Duodenal mucosa (tissue), 2 donors: ENCODE results near the gene RTP5.

Experiments
- H3K27ac ChIP-seq: one replicate; pipeline ENCODE4 v1.7.0; 2013; ENCODE audit warnings: low read depth, low read length
- H3K27me3 ChIP-seq, 2 donors: one replicate each; pipeline ENCODE4 v1.7.0; 2013; ENCODE audit warnings: low read length in 2 of 2, control low read depth in 1 of 2; ENCODE audit not compliant: insufficient read depth in 2 of 2, control insufficient read depth in 1 of 2
- H3K36me3 ChIP-seq, 2 donors: one replicate each; pipeline ENCODE4 v1.7.0; 2013; ENCODE audit warnings: low read length in 2 of 2, control low read depth in 1 of 2; ENCODE audit not compliant: insufficient read depth in 2 of 2, control insufficient read depth in 1 of 2
- H3K4me1 ChIP-seq, 2 donors: one replicate each; pipeline ENCODE4 v1.7.0; 2013; ENCODE audit warnings: low read length in 2 of 2, control low read depth in 1 of 2; ENCODE audit not compliant: insufficient read depth in 2 of 2, control insufficient read depth in 1 of 2
- H3K4me3 ChIP-seq, 2 donors: one replicate each; pipeline ENCODE4 v1.7.0; 2013; ENCODE audit warnings: low read length in 2 of 2, low read depth in 1 of 2
- H3K9ac ChIP-seq, 2 donors: one replicate each; pipeline ENCODE4 v1.7.0; 2013; ENCODE audit warnings: low read length in 2 of 2, low read depth in 1 of 2
- H3K9me3 ChIP-seq, 2 donors: one replicate each; pipeline ENCODE4 v1.7.0; 2013; ENCODE audit warnings: low read length in 2 of 2, control low read depth in 1 of 2; ENCODE audit not compliant: control insufficient read depth in 1 of 2

The RTP5 gene

DNA sequence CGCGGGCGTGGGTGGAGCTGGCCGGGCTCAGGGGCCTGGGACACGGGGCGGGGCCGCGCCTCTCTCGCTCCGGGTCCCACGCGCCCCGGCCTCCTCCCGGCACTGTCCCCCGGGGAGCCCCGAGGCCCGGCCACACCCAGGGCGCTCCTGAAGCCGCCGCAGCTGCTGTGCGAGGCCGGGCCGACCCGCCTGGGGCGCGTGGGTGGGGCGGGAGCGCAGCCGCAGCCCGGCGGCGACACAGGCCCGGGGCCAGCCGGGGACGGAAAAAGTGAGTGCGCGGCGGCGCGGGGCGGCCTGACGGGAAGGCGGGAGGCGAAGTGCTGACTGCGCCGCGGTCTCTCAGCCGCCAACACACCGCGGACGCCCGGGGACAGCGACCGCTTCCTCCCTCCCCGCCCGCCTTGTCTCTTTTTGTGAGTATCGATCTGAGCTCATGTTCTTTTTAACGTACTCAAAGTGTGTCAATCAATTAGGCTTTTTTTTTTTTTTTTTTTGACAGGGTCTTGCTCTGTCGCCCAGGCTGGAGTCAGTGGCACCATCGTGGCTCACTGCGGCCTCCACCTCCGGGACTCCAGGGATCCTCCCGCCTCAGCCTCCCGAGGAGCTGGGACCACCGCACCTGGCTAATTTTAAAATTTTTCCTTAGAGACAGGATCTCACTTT lies 25.3 kb upstream of the RTP5 start:
- Histone ChIP-seq H3K27ac (peak overlapping the region; percentile 10), H3K4me1 (peaks cover 9 to 18% of the 10 kb centered on the region in 2 donors), H3K36me3 (no peaks in the 10 kb centered on the region), H3K9ac (no peak overlapping the region), H3K9me3 (no peaks in the 10 kb centered on the region), H3K27me3 (no peaks in the 10 kb centered on the region), H3K4me3 (peak overlapping the region; percentile 35 to 48)

DNA sequence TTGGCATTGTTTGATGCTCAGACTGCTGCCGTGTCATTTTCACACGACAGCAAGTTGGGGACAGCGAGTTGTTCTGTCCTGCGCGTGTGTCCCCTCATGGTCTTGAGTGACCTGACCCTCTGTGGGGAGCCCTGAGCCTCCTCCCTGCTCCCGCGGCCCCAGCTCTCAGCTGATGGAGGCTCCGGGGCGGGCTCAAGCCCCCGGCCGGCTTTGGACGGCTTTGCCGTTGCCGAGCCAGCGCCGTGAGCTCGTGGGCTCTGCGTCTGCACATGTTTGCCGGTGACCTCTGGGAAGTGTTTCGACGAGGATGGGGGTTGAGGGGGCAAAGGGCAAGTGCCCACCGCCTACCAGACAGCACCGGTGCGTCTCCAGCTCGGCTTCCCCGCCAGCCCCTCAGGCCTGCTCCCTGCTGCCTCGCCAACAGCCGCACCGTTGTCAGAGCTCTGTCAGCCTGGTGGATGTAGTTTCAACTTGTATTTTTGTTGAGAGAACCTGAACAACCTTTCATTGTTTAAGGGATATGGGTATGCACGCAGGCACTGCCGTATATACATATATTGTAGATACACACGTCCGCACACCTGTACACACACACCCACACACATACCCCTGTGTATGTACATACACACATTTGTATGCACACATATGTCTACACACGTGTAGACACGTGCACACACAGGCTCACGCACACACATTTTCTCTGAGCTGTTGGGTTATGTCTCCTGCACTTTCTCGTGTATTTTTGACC lies 24.5 kb upstream of the RTP5 start:
- peak overlapping the region in 1 of 2 donors; percentile 35 for H3K4me3 ChIP-seq
- no peak overlapping the region for H3K27ac ChIP-seq
- no peaks in the 10 kb centered on the region for H3K27me3 ChIP-seq
- H3K9ac ChIP-seq: no peak overlapping the region
- no peaks in the 10 kb centered on the region for H3K36me3 ChIP-seq
- no peaks in the 10 kb centered on the region for H3K9me3 ChIP-seq
- H3K4me1 ChIP-seq: peaks cover 9 to 18% of the 10 kb centered on the region in 2 donors

DNA sequence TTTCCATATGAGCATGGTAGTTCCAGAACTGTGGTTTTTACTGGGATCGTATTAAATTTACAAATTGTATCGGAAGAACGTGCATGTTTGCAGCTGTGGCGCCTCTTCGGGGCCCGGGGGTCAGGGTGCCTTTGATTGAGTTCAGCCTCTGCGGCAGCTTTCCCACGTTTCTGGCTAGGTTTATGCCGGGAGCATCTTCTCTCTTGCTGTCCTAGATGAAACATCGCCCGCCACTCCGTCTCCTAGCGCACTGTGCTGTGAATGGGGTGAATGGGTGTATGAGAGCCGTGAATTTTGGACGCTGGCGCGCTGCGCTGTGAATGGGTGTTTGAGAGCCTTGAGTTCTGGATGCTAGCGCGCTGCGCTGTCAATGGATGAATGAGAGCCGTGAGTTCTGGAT lies 23.1 kb upstream of the RTP5 start:
- Histone ChIP-seq H3K9ac (no peak overlapping the region), H3K9me3 (no peaks in the 10 kb centered on the region), H3K4me3 (no peak overlapping the region), H3K27me3 (no peaks in the 10 kb centered on the region), H3K36me3 (no peaks in the 10 kb centered on the region), H3K4me1 (peaks cover 9 to 18% of the 10 kb centered on the region in 2 donors), H3K27ac (no peak overlapping the region)

DNA sequence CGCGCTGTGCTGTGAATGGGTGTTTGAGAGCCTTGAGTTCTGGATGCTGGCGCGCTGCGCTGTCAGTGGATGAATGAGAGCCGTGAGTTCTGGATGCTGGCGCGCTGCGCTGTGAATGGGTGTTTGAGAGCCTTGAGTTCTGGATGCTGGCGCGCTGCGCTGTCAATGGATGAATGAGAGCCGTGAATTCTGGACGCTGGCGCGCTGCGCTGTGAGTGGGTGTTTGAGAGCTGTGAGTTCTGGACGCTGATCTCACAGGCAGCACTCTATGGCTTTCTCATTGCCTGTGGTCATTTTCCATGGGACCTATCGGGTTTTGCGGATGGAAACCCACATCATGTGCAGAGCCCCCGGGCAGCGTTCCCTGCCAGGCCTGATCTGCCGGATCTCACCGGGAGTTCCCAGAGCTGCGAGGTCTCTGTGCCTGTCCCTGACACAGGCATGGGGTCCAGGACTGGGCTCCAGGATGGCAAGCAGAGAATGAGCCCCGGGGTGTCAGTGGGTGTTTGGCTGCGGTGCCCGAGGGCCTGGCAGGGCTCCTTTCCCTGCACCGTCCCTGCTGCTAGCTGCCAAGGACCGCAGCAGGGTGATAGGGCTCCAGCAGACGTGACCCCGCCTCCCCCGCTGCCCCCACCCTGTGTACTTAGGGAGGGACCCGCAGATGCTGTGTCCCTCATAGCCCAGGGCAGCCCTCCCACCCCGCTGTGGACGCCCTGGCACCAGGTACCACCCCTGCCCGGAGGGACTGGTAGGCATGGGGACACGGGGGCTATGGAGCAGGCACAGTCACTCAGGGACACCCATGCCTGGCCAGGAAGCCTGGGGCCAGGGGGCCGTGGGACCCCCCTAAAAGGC lies 20.5 kb upstream of the RTP5 start:
- Histone ChIP-seq H3K9ac (no peak overlapping the region), H3K27ac (no peak overlapping the region), H3K4me3 (no peak overlapping the region), H3K9me3 (no peaks in the 10 kb centered on the region), H3K36me3 (no peaks in the 10 kb centered on the region), H3K27me3 (no peaks in the 10 kb centered on the region), H3K4me1 (peaks cover 6 to 9% of the 10 kb centered on the region in 2 donors)

DNA sequence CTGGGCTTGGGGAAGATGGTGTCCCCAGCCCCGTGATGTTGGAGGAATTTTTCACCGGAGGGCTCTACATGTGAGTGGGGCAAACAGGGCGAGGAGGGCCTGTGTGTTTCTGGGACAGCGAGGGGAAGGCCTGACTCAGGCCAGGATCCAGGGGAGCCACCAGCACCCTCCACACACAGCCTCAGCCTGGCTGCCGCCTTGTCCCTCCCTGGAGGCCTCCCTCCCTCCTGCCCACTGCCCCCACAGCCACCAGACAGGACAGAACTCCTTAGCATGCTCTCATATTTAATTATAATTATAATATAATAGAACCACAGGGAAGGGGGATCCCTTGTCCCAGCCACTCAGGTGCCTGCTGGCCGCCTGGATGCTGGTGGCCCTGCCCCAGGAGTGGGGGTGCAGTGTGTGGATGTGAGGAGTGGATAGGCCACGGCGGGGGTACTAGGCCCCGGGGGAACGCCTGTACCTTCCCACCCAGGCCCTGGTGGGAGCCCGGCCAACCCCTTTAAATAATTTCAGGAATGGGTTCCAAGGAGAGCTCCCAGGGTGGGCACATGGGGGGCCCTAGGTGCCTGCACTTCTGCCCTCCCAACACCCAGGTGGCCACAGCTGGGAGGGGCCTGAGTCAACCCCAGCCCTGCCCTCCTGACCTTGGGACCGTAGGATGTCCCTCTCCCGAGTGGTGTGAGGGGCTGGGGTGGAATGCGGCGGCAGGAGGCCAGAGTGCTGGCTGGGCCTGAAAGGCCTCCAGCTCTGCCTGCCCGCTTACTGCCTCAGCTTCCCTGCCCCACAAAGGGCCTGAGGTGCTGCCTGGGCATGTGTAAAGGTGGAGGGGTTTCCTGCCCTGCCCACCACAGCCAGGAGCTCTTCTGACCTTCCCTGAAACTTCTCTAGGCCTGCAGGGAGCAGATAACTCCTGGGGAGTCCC lies 19.6 kb upstream of the RTP5 start:
- Histone ChIP-seq H3K9me3 (no peaks in the 10 kb centered on the region), H3K27ac (no peak overlapping the region), H3K9ac (no peak overlapping the region), H3K36me3 (no peaks in the 10 kb centered on the region), H3K27me3 (no peaks in the 10 kb centered on the region), H3K4me1 (peaks cover 1 to 5% of the 10 kb centered on the region in 2 donors), H3K4me3 (no peak overlapping the region)

DNA sequence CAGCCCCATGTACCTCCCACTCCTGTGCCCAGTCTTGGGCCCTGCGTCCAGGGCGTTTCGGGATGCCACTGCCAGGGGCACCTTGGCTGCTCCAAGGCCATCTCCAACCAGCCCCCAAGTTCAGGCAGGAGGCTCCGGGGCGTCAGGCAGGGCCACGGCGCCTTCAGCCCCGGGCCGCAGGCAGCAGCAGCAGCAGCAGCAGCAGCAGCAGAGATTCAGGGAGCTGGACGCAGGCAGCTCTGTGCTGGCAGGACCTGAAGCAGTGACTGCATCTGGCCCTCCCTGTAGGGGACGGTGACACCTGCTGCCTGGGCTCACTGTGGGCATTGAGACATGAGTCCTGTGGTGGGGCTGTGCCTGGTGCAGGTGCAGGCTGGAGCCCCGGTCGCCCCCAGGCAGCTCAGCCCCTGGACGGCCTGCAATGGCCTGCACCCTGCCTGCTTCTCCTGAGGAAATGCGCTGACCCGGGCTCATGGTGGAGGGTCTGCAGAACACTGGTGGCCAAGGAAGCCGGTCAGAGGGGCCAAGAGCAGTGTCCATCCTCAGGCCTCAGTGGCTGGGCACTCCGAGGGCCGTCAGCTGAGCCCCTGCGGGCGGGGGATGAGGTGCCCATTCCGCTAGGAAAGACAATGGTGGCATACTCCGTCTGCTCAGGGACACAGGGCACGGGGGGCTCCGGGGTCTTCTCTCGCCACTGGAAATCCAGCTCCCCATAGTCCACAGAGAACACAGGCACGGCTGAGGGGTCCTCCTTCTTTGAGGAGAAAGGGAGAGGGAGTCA lies 18.8 kb upstream of the RTP5 start:
- no peaks in the 10 kb centered on the region for H3K4me1 ChIP-seq
- H3K27me3 ChIP-seq: no peaks in the 10 kb centered on the region
- no peak overlapping the region for H3K27ac ChIP-seq
- no peak overlapping the region for H3K4me3 ChIP-seq
- H3K9me3 ChIP-seq: no peaks in the 10 kb centered on the region
- no peak overlapping the region for H3K9ac ChIP-seq
- H3K36me3 ChIP-seq: no peaks in the 10 kb centered on the region

DNA sequence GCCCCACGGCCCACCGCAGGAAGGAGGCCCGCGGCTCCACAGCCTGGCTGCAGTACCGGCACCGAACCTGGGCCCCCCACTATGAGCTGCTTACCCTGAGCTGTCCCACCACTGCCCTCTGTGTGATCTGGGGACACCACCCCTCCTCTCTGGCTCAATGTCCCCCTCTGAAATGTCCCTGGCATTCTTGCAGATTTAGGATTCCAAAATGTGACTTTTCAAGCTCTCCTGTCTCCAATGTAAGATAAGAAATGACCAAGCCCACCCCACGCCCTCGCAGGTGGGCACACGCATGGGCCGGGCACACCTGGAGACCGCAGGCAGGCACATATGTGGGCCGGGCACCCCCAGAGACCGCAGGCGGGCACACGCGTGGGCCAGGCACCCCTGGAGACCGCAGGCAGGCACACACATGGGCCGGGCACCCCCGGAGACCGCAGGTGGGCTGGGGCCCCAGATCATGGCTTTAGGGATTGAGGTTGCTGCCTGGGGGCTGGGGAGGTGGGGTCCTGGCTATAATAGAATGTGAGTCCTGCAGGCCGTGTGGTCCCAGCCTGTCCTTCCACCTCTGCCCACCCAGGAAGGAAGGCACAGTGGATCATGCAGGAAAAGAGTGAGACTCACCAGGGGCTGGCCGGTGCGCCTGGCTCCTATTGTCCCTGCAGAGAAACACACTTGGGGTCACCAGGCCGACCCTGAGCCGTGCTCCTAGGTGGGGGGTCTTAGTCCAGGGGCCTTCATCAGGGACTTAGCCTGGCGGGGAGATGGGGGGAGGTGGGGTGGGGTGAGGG lies 18.0 kb upstream of the RTP5 start:
- Histone ChIP-seq H3K9ac (no peak overlapping the region), H3K27me3 (no peaks in the 10 kb centered on the region), H3K36me3 (no peaks in the 10 kb centered on the region), H3K4me1 (no peaks in the 10 kb centered on the region), H3K9me3 (no peaks in the 10 kb centered on the region), H3K4me3 (no peak overlapping the region), H3K27ac (no peak overlapping the region)

DNA sequence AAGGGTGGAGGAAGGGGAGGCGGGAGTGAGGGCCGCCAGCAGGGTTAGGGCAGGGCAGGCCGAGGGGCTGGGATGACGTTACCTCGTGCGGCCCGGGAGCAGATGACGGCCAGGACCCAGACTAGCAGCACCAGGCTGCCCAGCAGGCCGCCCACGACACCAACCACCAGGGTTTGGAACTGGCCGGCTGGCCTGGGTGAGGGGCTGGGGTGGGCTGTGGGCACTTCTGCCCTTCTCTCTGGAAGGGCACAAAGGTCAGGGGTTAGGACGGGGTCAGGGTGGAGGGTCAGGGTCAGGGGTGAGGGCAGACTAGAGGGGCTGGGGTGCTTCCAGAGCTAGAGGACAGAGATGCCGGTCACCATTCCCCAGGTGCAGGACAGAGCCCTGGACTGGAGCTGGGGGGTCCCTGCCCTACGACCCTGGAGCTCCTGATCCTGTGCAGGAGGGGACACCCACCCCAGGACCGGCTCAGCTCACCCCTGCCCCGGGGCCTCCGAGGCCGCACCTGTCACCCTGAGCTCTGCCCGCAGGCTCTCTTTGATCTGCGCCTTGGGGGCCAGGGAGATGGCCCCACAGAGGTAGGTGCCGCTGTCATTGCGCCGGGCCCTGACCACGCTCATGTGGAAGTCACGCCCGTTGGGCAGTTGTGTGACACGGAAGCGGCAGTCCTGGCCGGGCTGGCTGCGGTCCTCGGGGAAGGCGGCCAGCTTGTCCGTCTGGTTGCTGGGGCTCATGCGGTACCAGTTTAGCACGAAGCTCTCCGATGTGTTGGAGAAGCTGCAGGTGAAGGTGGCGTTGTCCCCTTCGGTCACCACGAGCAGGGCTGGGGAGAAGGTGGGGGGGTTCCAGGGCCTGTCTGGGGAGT lies 17.2 kb upstream of the RTP5 start:
- Histone ChIP-seq H3K4me1 (no peaks in the 10 kb centered on the region), H3K4me3 (no peak overlapping the region), H3K27me3 (no peaks in the 10 kb centered on the region), H3K27ac (no peak overlapping the region), H3K36me3 (no peaks in the 10 kb centered on the region), H3K9ac (no peak overlapping the region), H3K9me3 (no peaks in the 10 kb centered on the region)
